Pancreas (tissue), 10 donors: ENCODE results near the gene GDF2. TPM values are rescaled to one million over a fixed set of nuclear protein-coding genes. Genes with fewer than 3 reads are reported as not detected.

ENCODE experiments used
- ATAC-seq, 4 donors: fragments of 200-7000 bp; cut with Tn5 transposase; one replicate each; pipeline versions ENCODE4 v1.8.0 to v1.9.1; 2020; ENCODE audit warnings: mild to moderate bottlenecking in 4 of 4, moderate library complexity in 4 of 4
- DNase-seq, 6 donors: peaks; one replicate each; pipeline ENCODE4 v3.0.0-alpha.2; 2020
- FAIRE-seq: peaks from 2 replicates; lab custom pipeline; 2012; peaks lifted over from hg19 to GRCh38; lab: Jason Lieb, UNC
- H3K27ac ChIP-seq, 4 donors: fragments of 200-600 bp; sonication (generic); 1 replicate in 3 of 4; 2 replicates in 1 of 4; pipeline versions ENCODE4 v1.5.0 to v1.8.0; 2020
- H3K27me3 ChIP-seq, 4 donors: fragments of 200-600 bp; one replicate each; pipeline ENCODE4 v1.8.0; 2021
- H3K36me3 ChIP-seq, 3 donors: fragments of 200-600 bp; sonication (generic) in 1 of 3; one replicate each; pipeline versions ENCODE4 v1.5.0 to v1.8.0; 2020 to 2021
- H3K4me1 ChIP-seq, 3 donors: fragments of 200-600 bp; one replicate each; pipeline ENCODE4 v1.8.0; 2021
- H3K4me3 ChIP-seq, 4 donors: fragments of 200-600 bp; sonication (generic) in 2 of 4; one replicate each; pipeline versions ENCODE4 v1.5.0 to v1.8.0; 2020 to 2021
- H3K9me3 ChIP-seq, 4 donors: fragments of 200-600 bp; one replicate each; pipeline ENCODE4 v1.8.0; 2021
- CTCF ChIP-seq, 4 donors: fragments of 200-600 bp; sonication (generic) in 3 of 4; IDR thresholded peaks; one replicate each; pipeline versions ENCODE4 v1.5.0 to v1.8.0; 2021; ENCODE audit warnings: antibody characterized with exemption in 4 of 4
- WGBS, 2 donors: extraction: QIAGEN DNeasy Blood & Tissue Kit; methylation state at CpG; one replicate each; pipeline ENCODE4 v1.1.7; 2013; 5-methylcytosine and 5-hydroxymethylcytosine counted together
- intact Hi-C, 3 donors: fragments of 100-400 bp; cut with DNase I; formaldehyde crosslinking; loops; one replicate each; pipeline versions ENCODE4 v1.11.1 to v1.14.2; 2022
- polyA plus RNA-seq, 2 donors: library from polyadenylated mRNA; stranded (reverse); fragments of 200-250 nt; gene quantifications; one replicate each; pipeline ENCODE4 v1.2.3, GENCODE V29; 2013
- total RNA-seq, 6 donors: library from RNA; stranded (reverse); fragmentation: NEBNext Ultra II Directional in 4 of 6; extraction: Animal tissue kit (Norgen Biotek cat#: 25700) in 4 of 6; gene quantifications; one replicate each; pipeline versions ENCODE4 v1.2.1 to v1.2.4, GENCODE V29; 2021 to 2023
- donor health status: healthy with polysubstance abuse.
- donor health status: DM: no; HTN: no; CAD: no; lungs with moderate emphysema.
- donor health status: DM: no; HTN: no; CAD: no.
- donor health status: control.
- donor health status: control.
- donor health status: Bipolar disorder and iron deficiency.
- donor health status: DM: yes; HTN: yes; CAD: no.
- donor health status: DM: no; HTN: no; CAD: no.
- donor health status: DM: no; HTN: no; CAD: no.
- donor health status: DM: yes; HTN: yes; CAD: no.

The GDF2 gene
- total and polyA plus RNA-seq, 8 donors, result not detected

GRCh38 chr10:47278152-47278473 lies 44.1 kb upstream of the GDF2 start:
- DNase-seq (peak in 1 of 6 donors; percentile 58), ATAC-seq (no peak), FAIRE-seq (no peak)
- no peak for TF ChIP-seq CTCF (IDR thresholded peaks at IDR 0.05)
- Histone ChIP-seq H3K9me3 (no peaks in the 10 kb centered on the region), H3K27me3 (no peaks in the 10 kb centered on the region), H3K27ac (no peak overlapping the region), H3K4me1 (no peaks in the 10 kb centered on the region), H3K4me3 (no peak overlapping the region), H3K36me3 (no peaks in the 10 kb centered on the region)
- 90 to 93% methylated on average over 15 of the region's 15 CpGs for WGBS, 2 donors
- intact Hi-C loops, result no loop called here

- ATAC-seq (no peak), FAIRE-seq (no peak), DNase-seq (no peak)
- H3K27ac ChIP-seq, result no peak overlapping the region
- H3K9me3 ChIP-seq, result no peaks in the 10 kb centered on the region
- H3K4me1 ChIP-seq, result no peaks in the 10 kb centered on the region
- no peak for TF ChIP-seq CTCF (IDR thresholded peaks at IDR 0.05)
- no peak overlapping the region for H3K4me3 ChIP-seq
- no peaks in the 10 kb centered on the region for H3K27me3 ChIP-seq
- WGBS, 2 donors, result 88% methylated on average over 3 of the region's 3 CpGs
- intact Hi-C loops, result no loop called here
- H3K36me3 ChIP-seq, result no peaks in the 10 kb centered on the region
Observed at GRCh38 chr10:47278720-47279119, 43.5 kb upstream of the GDF2 start.

- no peaks in the 10 kb centered on the region for H3K4me1 ChIP-seq
- DNase-seq, result no peak
- H3K27ac ChIP-seq, result no peak overlapping the region
- no peaks in the 10 kb centered on the region for H3K27me3 ChIP-seq
- no peaks in the 10 kb centered on the region for H3K36me3 ChIP-seq
- TF ChIP-seq CTCF (IDR thresholded peaks at IDR 0.05), result no peak
- 78 to 98% methylated on average over 2 of the region's 2 CpGs for WGBS, 2 donors
- no peaks in the 10 kb centered on the region for H3K9me3 ChIP-seq
- intact Hi-C loops, result no loop called here
- no peak for ATAC-seq
- no peak overlapping the region for H3K4me3 ChIP-seq
- FAIRE-seq, result no peak
Observed at GRCh38 chr10:47279276-47279675, 43.0 kb upstream of the GDF2 start.

GRCh38 chr10:47282005-47282656 lies 40.1 kb upstream of the GDF2 start:
- 77 to 88% methylated on average over 6 of the region's 6 CpGs for WGBS, 2 donors
- Histone ChIP-seq H3K27me3 (no peaks in the 10 kb centered on the region), H3K4me1 (peaks cover 0 to 10% (median 4%) of the 10 kb centered on the region in 3 donors), H3K27ac (no peak overlapping the region), H3K36me3 (no peaks in the 10 kb centered on the region), H3K9me3 (no peaks in the 10 kb centered on the region), H3K4me3 (no peak overlapping the region)
- ATAC-seq (no peak), FAIRE-seq (no peak), DNase-seq (no peak)
- TF ChIP-seq CTCF (IDR thresholded peaks at IDR 0.05), result no peak
- intact Hi-C loops, result no loop called here

GRCh38 chr10:47282657-47283018 lies 39.6 kb upstream of the GDF2 start:
- Histone ChIP-seq H3K4me3 (no peak overlapping the region), H3K9me3 (no peaks in the 10 kb centered on the region), H3K27ac (no peak overlapping the region), H3K27me3 (no peaks in the 10 kb centered on the region), H3K36me3 (no peaks in the 10 kb centered on the region), H3K4me1 (peaks cover 0 to 15% (median 7%) of the 10 kb centered on the region in 3 donors)
- FAIRE-seq, result no peak
- no peak for DNase-seq
- 65 to 68% methylated on average over 6 of the region's 6 CpGs for WGBS, 2 donors
- no peak for ATAC-seq
- no peak for TF ChIP-seq CTCF (IDR thresholded peaks at IDR 0.05)
- intact Hi-C loops, result no loop called here
